ENCODE measurements around the gene COL5A1.
"Not testable (repeated sequence)": the region's sequence is repeated elsewhere in the genome, so short reads cannot be mapped to it uniquely, and the experiment has no call there.

The COL5A1 gene

DNA sequence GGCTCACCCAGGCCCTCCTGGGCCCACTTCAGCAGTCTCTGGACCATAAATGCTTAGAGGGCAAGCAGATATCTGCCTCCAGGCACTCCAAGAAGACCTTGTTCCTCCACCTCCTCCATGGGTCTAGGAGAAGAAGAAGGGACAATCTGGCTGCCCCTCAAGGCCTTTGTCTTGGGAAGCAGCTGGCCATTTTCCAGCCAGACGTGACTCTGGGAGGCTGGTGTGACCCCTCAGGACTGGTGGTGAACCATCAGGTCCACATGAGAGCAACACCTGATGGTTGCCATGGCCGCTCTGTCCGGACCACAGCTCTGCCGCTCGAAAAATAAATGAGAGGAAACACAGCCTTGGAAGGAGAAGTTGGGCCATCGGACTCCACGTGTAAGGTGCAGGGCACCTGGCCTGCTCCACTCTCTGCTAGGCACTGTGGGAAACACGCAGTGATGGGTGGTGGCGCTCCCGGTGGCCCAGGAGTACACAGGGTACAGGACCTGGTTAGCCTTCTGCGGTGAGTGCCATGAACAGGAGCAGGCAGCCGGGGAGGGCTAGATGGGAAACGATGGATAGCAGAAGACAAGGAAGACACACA lies 3.0 kb upstream of the COL5A1 start:
- in situ Hi-C loops (cut with MboI; ENCODE audit: low sequenced_read_pairs), result no loop called here

DNA sequence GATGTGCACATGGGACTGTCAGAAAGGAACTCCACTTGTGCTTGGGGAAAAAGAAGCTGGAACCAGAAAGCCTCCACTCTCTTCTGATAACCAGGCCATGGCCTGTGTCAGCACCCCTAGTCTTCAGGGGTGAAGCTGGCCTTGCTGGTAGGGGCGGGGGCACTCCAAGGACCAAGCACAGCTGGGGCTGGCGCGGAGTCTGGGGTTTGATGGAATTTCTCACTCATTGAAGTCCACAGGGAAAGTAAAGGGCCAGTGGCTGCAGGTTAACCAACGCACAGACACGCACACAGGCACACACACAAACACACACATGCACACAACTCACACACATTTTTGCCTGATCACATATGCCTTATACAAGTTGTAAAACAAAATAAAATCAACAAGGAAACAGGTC lies 1.6 kb upstream of the COL5A1 start:
- in situ Hi-C loops (cut with MboI; ENCODE audit: low sequenced_read_pairs), result no loop called here

DNA sequence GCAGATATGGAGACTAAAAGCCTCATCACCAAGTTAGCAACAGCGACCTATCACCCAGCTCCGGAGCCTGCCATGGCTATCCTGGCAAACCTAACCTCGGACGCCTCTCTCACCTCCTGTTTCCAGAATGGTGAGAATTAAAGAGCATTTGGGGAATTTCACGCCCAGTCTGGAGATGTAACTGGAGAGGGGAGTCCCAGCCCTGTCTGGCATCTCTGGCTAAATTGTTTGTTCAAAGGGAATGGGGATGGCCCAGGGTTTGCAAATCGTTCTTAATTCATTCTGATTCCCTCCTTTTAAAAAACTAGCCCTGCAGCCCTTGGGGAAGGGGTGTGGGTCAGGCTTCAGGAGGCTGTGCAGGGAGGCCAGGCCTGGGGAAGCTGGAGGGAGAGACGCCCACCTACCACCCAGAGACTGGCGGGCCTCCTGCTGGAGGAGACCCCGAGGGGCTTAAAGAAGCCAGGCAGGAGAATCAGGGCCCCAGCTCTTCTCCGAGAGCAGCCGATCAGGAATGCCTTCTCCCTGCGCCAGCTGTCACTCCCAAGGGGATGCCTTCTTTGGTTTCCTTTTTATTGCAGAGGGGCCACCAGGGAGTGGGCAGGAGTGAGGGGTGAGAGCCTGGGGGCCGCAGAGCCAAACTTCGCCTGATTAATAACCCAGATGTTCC lies 964 bp upstream of the COL5A1 start:
- in situ Hi-C loops (cut with MboI; ENCODE audit: low sequenced_read_pairs), result no loop called here

DNA sequence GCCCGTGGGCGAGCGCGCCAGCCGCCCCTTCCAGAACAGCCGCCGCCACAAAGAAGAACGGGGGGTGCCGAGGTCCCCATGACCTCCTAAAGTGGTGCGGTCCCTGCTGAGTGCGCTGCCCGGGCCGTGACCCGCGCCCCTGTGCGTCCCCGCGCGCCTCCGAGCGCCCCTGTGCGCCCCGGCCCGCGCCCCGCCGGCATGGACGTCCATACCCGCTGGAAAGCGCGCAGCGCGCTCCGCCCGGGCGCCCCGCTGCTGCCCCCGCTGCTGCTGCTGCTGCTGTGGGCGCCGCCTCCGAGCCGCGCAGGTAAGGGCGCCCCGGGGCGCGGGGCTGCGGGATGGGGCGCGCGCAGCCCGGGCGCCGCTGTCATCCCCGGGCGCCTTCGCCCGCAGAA lies 384 bp downstream of the COL5A1 start:
- in situ Hi-C loops (cut with MboI; ENCODE audit: low sequenced_read_pairs), result no loop called here

DNA sequence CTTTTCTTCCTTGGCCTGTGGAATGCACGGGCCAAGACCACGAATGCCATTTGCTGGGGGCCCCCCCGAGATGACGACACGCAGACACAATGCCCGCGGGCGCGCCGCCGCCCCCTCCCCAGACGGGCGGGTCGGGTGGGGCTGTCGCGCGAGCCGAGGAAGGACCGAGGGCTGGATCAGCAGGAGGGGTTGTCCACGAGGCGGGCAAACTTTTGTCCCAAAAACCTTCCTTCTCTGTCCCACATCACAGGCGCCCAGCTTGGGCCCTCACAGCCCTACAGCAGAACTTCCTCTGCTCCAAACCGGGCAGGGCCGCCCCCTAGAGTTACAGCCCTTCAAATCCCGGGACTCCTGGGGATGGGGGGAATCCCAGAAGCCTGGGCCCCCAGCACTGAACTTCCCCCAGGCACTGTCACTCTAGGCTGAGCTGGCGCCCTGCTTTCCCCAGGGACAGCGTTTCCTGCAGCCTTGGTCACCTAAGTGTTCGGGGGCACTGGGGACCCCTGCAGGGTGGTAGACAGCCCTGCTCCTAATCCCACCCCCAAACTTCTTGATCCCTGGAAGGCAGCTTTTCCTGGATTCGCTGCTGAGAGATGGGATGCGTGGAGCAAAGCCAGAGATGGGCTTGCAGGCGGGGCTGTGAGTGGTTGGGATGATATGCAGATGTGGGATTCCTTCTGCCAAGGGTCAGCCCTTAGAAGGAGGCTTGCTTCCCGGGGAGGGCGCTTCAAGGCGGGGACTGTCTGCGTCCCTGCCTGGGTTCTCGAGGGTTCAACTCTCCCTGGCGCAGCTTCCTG lies 980 bp downstream of the COL5A1 start:
- in situ Hi-C loops (cut with MboI; ENCODE audit: low sequenced_read_pairs), result no loop called here

DNA sequence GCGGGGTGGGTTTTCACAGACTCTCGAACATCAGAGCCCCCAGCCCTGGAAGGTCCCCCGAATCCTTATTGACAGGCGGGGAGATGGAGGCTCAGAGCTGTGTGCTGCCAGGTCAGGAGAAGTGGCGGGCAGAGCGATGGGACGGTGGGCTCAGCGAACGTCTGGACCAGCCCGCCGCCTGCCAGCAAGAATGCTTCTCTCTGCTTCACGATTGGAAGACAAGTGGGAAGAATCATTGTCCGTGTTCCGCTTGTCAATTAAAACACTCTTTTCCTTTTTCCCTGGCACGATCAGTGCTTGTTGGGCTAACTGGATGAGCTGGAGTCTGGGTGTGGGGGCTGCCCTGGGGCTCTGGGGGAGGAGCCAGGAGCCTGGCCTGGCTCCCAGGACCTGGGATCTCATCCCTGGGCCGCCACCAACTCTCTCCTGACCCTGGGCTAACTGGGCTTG lies 1.6 kb downstream of the COL5A1 start:
- in situ Hi-C loops (cut with MboI; ENCODE audit: low sequenced_read_pairs), result no loop called here

DNA sequence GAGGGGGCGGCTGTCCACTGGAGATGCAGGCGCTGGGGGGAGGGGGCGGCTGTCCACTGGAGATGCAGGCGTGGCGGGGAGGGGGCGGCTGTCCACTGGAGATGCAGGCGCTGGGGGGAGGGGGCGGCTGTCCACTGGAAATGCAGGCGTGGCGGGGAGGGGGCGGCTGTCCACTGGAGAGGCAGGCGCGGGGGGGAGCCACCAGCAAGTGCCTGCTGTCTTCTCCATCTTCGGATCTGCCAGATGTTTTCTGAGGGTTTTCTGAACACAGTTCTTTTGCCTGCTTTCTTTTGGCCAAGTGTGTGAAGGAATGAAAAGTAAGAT lies 2.8 kb downstream of the COL5A1 start:
- in situ Hi-C loops (cut with MboI; ENCODE audit: low sequenced_read_pairs), result not testable (repeated sequence)

DNA sequence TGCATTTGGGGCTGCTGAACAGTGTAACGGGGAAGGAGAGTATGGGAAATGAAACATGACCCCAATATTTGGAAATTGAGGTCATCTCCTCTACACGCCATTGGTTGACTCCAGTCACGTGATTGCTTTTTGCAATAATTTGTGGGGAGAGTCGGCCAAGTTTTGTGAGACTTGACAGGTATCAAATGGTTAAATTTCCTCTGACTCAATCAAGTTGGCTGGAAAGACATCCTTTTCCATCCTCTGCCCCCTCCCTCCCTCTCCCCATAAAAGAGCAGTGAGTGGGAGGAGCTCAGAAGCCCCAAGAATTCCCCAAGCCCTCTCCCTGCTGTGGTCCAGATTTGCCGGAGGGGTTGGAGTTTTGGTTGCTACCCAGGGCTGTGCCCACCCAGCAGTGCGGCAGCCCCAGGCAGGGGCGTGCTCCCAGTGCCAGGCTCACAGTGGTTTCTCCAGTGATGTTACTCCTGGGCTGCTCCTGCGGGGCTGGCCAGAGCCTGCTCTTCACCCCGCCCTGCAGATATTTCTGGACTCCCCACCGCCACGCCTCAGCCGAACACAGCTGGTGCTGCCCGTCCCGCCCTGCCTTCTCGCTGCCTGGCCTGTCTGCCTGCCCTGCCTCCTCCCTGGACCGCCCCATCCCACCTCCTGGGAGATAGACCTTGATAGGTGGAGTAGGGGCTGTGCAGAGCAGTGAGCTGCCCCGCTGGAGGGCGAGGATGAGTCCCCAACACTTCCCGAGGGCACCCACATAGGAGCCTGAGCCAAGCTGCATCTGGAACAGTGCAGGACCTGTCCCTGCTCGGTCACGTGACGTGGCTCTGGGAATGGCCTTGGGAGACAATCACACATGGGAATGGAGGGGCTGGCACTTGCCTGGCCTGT lies 3.4 kb downstream of the COL5A1 start:
- in situ Hi-C loops (cut with MboI; ENCODE audit: low sequenced_read_pairs), result no loop called here

DNA sequence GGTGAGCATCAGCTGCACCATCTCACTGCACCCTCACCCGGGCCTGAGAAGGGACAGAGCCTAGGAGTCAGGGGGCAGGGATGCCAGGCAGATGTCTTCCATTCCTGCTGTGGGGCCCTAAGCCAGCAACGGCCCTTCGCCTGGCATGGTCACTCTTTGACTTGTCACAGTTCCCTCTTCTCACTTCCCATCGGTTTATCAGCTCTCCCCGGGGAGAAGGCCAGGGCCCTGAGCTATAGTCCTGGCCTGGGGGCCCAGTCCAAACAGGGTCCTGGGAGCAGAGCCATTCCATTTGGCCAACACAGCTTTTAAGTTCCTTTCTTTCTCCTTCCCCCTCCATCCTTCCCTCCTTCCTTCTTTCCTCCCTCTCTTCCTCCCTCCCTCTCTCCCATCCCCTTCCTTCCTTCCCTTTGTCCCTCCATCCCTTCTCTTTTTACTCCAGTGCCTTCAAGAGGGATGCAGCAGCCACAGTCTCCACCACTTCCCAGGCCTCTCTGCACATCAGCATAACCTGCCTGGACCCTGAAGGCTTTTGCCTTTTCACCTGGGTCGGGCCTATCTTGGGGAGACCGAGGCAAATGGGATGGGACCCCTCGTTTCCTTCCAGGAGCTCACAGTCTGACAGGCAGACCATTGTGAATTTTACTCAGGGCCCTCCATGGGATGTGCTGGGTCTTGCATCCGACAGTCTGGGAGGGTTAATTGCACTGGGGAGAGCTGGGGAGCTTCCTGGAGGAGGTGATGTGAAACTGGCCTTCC lies 4.2 kb downstream of the COL5A1 start:
- in situ Hi-C loops (cut with MboI; ENCODE audit: low sequenced_read_pairs), result no loop called here

DNA sequence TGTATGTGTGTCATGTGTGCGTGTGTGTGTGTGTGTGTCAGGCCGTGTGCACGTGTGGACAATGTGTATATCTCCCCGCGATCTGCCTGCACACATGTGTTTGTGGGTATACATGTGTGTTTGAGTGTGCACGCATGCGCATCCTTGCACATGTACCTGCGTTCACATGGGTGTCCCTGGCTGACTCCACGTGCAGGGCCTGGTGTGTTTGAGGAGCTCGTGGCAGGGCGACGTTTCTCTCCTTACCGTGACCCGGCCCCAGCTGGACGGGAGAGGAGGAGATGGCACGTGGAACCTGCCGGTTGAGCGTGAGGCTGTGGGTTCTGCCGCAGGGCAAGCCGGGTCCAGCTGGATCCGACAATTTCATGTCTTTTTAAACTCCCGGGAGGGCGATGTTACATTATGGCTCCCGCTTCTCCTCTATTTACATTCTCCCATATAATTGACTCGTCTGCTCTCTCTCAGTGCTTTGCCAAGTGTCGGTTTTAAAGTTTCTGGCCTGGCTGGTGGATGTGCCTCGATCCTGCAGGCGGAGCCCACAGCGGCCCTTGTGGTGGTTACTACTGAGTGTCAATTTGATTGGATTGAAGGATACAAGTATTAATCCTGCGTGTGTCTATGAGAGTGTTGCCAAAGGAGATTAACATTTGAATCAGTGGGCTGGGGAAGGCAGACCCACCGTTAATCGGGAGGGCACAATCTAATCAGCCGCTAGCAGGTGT lies 5.9 kb downstream of the COL5A1 start:
- in situ Hi-C loops (cut with MboI; ENCODE audit: low sequenced_read_pairs), result no loop called here

DNA sequence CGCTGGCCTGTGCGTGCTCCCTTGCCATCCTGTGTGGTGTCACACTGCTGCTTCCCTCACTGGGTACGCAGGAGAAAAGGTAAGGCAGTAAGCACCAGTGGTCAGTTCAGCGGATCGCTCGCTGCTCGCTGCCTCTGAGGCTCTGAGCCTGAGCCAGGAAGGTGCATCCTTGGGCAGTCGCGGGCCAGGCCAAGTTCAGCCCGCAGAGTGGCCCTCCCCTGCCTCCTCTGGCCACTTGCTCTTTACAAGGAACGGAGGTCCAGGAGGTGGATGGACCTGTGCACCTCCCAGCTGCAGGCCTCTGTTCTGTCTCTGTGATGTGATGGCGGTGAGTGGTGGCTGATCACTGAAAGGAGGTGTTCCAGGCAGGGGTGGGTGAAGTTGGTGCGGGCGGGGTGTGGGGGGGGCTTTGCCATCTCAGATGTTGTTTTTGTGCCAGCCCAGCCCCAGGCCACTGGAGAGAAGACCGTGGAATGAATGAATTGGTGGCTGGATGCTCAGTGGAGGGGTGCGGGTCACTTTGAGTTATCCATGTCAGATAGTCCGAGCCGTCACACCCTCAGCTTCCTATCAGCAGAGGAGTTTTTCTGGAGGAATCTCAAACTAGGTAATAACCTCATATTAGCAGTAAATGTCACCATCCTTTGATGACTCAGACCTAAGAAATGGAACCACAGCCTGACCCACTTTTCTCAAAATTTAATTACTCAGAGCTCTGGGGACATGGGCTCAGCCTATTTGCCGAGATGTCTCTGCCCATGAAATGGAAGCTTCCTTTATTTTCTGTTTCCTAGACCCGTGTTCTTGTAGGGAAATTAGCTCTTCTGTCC lies 7.3 kb downstream of the COL5A1 start:
- in situ Hi-C loops (cut with MboI; ENCODE audit: low sequenced_read_pairs), result no loop called here

DNA sequence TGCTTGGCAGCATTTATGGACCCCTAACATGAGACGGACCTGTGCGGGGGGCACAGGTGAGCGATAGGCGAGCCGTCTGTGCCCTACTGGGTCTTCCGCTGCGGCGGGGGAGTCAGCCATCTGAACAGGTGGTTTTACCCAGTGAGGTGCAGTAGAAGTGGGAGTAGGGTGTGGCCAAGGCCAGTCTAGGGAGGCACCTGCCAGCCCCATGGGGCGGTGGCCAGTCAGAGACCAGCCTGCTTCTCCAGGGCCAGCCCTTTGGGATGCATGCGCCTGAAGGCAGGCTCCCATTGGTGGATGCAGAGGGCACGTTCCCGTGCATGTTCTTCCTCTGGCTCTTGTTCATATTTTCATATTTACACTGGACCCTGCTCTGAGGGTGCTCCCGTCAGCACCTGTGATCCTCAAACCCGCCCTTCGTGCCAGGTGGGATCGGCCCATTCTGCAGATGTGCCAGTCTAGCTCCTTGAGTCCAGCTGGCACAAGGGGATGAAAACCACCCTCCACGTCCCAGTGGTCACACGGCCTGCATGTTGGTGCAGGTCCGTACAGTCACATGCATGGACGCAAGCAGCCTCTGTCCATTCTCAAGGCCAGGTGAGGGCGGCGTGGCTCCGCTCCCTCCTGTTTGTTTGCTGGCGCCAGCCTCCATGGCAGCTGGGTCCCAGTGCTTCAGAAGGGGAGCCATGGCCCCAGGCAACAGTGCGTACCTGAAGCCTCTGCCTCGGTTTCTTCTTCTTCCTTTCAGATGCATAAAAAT lies 9.0 kb downstream of the COL5A1 start:
- in situ Hi-C loops (cut with MboI; ENCODE audit: low sequenced_read_pairs), result no loop called here

DNA sequence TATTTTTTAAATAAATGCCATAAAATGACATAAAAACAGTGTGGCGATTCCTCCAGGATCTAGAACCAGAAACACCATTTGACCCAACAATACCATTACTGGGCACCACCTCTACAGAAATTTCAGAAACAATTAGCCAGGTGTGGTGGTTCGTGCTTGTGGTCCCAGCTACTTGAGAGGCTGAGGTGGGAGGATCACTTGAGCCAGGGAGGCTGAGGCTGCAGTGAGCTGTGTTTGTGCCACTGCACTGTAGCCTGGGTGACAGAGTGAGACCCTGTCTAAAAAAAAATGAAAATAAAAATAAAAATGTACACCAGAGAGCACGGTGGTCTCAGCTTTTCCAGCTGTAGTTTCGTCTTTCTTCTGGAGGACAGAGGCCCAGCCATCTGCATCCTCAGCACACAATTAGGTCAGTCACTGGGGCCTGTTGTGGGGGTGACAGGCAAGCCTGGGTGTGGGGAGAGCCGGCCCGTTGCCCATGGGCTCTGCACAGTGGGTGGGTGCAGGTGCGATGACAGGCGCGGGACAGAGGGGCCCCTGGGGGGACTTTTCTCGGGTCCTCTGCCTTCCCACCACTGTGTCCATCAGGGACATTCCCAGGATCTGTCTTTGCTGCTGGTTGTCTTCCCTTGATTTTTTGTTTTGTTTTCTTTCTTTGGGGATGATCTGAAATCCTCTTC lies 9.8 kb downstream of the COL5A1 start:
- in situ Hi-C loops (cut with MboI; ENCODE audit: low sequenced_read_pairs), result no loop called here

DNA sequence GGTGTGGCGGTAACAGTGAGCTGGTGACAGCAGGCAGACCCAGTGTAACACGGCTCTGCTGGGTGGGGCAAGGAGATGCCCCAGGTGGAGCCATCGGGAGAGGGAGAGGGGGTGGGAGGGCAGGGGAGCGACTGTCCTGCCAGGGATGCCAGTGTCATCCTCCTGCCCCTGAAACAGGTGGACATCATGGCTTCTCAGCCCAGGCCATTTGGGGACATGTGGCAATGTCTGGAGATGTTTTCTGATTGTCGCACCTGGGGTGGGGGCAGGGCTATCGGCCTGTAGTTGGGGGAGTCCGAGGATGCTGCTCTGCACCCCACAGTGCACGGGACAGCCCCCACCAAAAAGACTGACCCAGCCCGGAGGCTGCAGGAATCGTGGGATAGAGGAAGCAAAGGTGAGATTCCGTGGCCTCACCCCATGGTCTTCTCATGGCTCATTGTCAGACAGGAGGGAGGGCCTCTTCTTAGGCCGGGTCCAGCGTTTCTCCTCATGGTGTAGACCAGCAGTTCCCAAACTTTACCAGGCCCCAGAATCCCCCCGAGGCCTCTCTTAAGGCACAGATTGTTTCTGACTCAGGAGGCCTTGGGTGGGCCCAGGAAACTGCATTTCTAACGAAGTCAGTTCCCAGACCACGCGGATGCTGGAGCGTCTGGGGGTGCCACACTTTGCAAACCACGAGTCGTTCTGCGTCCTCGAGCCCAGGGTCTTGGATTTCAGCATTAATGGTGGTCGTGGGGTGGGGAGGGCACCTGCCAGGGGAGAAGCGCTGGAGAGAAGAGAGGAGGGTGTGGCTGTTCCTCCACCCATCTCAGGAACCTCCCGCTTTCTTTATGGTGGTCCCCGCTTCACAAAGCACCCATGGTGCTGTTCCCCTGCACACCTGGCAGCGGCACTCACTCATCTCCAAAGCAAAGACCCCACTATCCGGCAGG lies 11.0 kb downstream of the COL5A1 start:
- in situ Hi-C loops (cut with MboI; ENCODE audit: low sequenced_read_pairs), result no loop called here

DNA sequence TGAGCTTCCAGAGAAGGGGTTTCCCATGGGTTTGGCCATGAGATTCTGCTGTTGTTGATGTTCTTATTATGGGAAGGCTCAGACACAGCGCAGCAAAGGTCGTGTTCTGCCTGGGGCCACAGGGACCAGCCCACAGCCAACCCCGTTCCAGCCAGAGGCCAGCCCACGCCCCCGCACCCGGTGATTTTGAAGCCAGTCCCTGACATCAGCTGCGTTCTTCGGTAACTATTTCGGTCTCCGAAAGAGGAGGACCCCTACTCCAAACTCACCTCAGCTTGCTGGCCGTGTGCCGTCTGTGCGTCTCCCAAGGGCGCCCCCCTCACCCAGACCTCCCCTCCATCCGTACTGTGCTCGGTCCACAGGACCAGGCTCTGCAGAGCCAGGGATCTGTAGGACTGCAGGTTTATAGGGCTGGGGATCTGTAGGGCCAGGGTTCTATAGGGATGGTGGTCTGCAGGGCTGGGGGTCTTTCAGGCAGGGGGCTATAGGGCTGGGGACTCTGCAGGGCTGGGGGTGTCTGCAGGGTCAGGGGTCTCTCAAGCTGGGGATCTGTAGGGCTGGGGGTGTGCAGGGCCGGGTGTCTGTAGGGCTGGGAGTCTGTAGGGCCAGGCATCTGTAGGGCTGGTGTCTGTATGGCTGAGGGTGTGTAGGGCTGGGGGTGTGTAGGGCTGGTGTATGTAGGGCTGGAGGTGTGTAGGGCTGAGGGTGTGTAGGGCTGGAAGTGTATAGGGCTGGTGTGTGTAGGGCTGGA lies 11.8 kb downstream of the COL5A1 start:
- in situ Hi-C loops (cut with MboI; ENCODE audit: low sequenced_read_pairs), result no loop called here

DNA sequence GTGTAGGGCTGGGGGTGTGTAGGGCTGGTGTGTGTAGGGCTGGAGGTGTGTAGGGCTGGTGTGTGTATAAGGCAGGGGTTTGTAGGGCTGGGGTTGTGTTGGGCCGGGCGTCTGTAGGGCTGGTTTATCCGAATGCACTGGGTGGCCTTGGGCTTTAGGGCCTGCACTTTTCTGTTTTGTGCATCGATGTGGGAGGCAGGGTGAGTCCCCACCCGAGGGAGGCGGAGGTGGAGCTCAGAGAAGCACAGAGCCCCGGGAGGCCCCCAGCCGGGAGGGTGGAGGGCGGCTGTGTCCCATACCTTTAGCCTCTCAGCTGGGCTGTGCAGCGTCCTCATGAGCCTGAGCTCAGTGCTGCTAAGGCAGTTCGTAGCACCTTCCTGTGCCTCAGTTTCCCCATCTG lies 13.5 kb downstream of the COL5A1 start:
- in situ Hi-C loops (cut with MboI; ENCODE audit: low sequenced_read_pairs), result no loop called here

Measured in HL-60/S4 (cell line).